ENCODE data around the gene HMX3. TPM values are rescaled to one million over a fixed set of nuclear protein-coding genes. Genes with fewer than 3 reads are reported as not detected.

Gene HMX3
- total RNA-seq (2014; rRNA removed): not detected in 2 replicates
- not detected for polyA plus RNA-seq (2012)

DNA sequence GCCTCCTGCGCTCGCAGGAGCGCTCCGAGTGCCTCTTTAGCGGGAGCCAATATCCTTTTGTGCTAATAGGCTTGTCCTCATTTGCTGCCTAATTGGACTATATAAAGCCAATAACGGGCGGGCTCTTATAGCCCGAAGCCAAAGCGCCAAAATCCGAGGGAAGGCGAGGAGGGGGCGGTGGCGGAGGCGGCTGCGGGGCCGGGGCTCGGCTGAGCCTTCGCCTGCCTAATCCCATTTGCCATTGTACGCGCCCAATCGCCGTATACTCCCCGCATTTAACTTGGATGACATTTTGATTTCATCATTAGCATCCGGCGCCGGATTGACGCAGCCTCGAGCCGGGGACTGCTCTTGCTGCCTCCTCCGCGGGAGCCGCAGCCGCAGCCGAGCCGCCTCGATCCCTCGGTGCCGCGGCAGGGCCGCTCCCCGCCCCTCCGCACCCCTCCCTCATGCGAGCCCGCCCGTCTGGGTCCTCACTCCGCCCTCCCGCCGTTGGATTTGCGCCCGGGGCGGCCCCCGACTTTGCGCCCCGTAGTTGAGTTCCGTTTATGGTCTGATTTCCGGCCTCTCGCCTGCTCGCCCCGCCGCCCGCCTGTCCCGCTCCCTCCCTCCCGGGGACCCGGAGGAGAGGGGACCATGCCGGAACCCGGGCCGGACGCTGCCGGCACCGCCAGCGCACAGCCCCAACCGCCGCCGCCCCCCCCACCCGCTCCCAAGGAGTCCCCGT lies at the start of gene HMX3:
Gene HMX3, plus strand, starts transcription at position 556 of the 727 bp plus-strand sequence. Its CDS starts 81 bp downstream, at position 637.
- no peak for DNase-seq (ENCODE audit: low read depth)

DNA sequence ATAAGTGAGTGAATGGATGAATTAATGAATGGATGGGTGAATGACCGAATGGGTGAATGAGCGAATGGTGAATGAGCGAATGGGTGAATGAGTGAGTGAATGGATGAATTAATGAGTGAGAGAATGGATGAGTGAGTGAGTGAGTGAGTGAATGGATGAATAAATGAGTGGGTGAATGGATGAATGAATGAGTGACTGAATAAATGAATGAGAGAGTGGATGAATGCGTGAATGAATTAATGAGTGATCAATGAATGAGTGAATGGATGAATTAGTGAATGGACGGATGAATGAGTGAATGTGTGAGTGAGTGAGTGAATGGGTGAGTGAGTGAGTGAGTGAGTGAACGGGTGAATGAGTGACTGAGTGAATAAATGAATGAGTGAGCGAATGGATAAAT lies 49.5 kb upstream of the HMX3 start:
- no peak for DNase-seq (ENCODE audit: low read depth)

DNA sequence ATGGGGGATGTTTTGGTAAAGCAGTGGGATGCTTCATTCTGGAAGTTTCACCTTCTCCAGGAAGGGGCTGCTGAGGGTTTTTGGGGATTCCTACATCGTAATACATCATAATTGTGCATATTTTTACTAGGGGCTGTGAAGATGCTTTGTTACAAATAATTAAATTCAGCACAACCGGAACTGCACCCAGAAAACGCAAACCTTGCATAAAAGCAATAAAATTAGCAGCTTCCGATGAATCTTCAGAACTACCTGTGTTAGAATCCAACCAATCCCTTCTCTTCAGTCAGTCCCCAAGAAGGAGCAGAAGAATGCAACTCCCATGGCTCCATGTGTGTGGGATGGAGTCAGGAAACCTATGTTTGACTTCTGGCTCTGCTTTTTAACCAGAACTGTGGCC lies 48.4 kb upstream of the HMX3 start:
- DNase-seq (ENCODE audit: low read depth): no peak

DNA sequence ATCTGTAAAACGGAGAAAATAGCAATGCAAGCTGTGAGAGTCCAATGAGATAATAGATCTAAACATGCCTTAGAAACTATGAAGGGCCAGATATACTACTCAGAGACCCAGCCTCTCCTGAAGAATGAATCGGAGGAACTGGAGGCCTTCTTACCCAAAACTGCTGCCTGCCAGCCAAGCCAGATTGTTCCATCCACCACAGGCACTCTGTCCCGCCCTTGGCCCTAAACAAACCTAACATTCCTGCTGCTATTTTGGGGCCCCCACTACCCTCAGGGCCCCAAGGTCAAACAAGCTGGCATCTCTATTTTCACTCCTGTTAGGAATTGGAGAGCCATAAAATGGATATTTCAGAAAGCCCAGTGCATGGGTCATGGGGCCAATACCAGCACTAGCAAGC lies 48.0 kb upstream of the HMX3 start:
- DNase-seq (ENCODE audit: low read depth): no peak

DNA sequence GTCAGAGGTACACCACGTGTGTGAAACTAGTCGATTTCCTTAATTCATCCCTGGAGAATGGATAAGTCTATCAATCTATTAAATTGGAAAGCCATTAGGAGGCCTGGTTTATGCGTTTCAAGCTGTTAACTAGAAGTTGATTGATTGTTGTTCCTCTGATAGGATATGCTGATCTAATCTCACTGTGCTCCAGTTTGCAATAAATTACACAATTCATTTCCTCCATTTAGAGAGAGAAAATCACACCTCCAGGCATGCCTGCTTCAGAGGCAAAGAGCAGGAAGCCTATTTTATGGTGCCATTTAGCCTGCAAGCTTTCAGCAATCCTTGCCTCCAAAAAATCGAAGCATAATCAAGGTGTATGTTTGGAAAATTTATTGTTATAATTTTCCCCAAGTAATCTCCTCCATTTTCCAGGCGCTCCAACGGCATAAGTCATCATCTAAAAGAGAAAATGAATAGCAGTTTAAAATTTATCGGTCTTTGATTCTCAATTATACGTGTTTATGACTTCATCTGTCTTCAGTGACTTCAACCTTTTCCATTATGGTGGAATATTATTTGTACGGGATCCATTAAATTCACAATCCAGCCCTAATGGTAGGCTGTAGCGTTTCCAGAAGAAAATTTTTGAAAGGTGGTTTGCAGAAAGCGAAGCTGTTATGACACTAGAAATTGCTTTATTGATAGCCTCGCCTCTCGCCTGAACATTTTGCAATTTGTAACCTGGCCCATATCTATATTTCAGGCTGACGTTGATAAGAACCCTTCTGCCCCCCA lies 42.9 kb upstream of the HMX3 start:
- no peak for DNase-seq (ENCODE audit: low read depth)

DNA sequence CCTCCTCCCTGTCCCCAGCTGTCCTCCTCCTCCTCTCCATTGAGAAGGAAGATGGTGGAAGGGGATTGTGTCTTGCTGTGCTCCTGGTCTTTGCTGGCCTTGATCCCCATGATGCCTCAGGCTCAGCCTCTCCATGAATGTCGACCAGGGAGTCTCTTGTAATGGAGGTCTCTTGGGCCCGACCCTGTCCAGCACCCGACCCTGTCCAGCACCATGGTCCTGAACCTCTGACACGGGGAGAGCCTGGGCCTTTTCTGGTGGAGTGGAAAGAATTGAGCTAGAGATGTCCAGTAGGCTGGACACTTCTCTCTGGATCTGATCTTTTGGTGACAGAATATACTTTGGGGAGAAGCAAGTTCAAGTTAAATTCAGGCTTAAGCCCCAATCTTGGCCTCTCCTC lies 42.3 kb upstream of the HMX3 start:
- peak; percentile 2 for DNase-seq (ENCODE audit: low read depth)

DNA sequence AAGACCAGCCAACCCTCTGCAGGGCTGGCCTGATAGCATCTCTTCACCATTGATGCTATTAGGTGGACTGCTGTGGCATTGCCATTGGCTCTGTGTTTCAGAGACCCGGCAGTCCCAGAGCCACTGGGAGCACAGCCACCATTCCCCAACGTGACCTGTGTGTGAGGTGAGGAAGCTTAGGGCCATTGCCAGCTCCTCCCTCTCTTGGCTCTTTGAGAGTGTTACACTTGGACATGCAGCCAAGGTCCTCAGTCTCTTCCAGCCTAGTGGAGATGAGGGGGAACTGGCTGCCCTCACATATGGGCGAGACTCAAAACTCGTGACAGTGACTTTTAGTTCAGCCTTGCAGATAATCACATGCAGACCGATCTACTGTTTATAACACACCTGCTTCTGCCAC lies 39.3 kb upstream of the HMX3 start:
- no peak for DNase-seq (ENCODE audit: low read depth)

DNA sequence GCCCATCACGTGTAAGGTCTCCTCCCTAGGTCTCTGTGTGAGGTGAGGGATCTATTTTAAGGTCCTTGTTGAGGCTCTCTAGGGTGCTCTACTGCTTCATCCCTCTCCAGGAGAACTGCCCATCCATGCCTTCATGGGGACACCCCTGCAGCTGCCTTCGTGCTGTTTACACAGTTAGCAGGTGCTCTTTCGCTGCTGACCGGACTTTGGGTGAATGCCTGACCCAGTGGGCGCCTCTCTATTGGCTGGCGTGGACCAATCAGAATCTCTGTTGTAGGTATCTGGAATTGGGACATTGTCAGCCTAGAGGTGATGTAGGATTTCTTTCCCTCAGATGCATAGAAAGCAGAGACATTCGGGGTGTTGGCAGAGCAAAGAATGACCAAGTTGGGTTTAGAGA lies 38.7 kb upstream of the HMX3 start:
- DNase-seq (ENCODE audit: low read depth): no peak

DNA sequence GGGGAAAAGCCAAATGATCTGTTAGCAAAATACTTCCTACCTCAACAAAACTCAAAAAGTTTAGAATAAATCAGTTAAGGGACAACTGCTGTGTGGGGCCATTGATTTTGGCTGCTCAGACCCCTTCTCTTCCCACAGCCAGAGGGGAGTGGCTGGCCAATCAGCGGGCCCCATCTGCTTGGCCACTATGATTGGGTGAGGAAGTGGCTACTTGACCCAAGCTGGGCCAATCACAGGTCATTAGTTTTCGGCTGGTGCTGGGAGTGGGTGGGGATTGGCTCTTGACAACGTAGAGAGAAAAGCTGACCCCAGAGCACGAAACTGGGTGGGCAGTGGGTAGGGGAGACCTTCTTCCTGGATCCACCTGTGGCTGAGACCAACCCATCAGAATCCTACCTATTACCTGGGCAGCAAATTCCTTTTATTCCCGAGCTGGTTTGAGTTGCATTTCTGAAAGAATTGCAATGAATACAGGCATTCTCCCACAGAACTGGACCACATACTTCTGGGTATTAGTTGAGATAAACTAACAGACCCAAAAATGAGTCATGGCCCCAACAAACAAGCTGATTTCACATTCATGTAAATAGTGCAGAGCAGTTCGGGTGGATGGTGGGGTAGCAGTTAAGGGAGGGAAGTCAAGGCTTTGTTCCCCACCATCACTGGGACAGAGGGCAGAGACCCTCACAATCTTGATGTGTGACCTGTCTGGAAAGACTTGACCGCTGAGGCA lies 35.6 kb upstream of the HMX3 start:
- no peak for DNase-seq (ENCODE audit: low read depth)

DNA sequence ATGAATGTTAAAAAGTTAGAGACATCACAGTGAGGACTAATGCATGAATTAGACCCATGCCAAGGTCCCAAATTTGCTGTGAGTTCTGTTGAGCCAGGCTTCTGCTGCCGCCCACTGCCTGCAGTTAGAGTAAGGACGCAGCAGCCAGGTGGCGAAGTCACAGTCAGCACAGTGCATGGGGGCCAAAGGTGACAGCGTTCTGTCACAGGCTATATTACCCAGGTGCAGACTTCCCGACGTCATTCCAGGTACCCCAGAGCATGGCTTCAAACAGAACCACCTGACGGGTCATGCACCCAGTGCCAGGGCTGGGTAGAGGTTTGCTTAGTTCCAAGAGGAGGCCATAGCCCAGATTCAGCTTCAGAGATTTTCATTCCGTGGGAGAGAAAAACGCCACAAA lies 33.9 kb upstream of the HMX3 start:
- DNase-seq (ENCODE audit: low read depth): no peak

DNA sequence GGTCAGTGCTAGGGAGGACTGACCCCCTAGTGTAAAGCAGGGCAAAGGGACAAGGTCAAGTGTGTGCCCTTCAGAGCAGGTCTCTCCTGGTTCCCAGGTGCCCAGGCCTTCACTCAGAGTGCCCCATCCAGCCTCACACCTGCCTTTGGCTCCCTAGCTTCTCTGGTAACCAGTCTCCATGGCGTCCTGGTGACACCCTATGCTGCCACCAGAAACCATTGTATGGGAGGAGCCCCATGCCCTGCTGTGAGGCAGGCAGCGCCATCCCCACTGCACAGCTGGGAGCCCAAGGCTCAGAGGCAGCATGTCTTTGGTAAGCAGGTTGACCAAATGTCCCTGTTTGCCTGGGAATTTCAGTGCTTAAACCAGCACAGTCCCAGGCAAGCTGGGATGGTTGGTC lies 33.1 kb upstream of the HMX3 start:
- DNase-seq (ENCODE audit: low read depth): no peak

DNA sequence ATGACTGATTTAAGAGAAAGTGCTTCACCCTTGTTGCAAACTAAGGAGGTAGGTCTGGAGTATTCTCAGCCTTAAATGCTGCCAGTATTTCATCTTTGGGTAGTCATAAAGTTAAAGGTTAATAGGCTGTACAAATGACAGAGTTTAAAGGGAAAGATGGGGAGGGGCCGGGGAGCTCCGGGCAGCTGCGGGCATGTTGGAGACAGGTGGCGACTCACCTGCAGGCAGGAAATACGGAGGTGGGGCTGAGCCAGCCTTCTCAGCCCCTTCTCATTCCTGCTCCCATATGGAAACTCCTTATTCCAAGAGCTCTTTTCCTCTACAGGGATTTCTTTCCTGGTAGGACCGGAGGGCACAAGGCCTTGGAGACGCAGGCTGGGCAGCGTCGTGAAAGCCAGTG lies 31.8 kb upstream of the HMX3 start:
- no peak for DNase-seq (ENCODE audit: low read depth)

DNA sequence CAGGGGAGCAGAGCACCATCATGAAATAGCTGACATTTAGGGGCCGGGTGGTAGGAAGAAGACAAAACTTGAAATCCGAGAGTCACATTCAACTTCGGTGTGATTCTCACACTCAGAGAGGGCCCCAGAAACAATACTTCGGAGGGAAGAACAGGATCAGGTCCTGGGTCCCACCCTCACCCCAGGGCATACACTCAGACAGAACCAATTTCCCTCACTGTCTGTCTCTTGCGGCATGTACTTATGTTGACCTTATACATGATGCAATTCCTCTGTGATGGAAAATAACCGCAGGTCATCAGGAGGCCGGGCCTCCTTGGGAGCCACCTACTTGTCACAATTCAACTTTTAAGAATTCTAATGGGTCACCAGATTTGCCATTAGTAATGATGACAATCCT lies 26.3 kb upstream of the HMX3 start:
- DNase-seq (ENCODE audit: low read depth): no peak

DNA sequence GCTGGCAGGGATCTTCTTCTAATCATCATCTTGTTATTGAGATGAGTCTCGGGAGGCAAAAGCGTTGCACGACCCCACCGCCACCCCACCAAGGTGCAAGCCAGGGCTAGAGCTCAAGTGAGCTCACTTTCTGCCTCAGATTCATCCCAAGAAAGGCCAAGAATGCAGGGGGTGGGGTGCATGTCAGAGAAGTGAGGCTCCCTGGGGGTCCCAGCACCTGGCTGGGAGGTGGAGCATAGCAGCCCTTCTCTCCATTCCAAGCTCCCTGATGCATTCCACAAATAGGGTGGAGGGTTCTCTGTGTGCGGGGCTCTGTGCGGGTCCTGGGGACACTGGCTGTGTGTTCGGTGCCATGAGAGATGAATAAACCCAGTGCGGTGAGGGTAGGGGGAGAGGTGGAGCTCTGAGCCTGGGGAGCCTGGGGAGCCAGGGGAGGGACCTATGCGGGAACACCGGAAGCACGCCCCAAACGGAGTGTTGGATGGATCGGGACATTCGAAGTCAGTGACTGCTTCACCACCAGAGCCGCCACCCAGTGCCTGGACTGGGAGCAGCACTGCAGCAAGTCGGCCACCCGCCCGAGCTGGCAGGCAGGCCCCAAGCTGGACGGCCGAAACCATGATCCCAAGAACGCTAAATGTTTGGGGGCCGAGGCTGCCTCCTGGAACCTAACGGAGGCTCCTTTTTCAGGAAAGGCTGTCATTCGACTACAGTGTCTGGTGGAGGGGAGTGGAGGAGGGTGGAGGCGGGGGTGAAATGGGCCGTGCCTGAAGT lies 17.9 kb upstream of the HMX3 start:
- DNase-seq (ENCODE audit: low read depth): no peak

DNA sequence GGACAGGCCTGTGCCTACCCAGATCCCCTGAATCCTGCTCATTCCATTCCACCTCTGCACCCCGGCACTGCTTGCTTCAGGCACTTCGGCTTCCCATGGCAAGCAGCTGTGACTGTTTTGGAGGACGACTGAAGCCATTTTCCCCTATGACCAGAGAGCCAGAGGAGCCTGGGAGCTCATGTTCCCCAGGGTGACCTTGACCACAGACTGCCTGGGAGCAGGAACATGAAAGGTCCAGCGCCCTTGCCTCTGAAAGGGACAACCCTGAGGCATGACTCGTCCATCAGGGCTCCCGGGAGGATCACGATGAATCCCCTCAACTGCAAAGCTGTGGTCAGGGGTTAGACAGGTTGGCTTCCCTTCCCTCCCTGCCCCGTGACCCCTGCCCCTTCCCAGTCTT lies 16.7 kb upstream of the HMX3 start:
- DNase-seq (ENCODE audit: low read depth): no peak

DNA sequence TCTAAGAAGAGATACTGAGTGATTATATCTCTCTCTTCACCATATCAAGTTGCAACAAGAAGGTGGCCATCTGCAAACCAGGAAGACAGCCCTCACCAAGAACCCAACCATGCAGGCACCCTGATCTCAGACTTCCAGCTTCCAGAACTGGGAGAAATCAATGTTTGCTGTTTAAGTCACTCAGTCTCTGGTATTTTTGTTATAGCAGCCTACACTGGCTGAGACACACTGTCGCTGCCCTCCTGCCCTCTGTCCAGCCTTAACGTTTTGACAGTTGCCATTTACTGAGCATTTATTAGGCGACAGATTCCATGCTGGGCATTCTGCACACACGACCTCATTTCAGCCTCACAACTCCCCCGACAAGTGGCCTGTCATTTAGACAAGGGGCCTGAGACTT lies 9.5 kb upstream of the HMX3 start:
- no peak for DNase-seq (ENCODE audit: low read depth)

DNA sequence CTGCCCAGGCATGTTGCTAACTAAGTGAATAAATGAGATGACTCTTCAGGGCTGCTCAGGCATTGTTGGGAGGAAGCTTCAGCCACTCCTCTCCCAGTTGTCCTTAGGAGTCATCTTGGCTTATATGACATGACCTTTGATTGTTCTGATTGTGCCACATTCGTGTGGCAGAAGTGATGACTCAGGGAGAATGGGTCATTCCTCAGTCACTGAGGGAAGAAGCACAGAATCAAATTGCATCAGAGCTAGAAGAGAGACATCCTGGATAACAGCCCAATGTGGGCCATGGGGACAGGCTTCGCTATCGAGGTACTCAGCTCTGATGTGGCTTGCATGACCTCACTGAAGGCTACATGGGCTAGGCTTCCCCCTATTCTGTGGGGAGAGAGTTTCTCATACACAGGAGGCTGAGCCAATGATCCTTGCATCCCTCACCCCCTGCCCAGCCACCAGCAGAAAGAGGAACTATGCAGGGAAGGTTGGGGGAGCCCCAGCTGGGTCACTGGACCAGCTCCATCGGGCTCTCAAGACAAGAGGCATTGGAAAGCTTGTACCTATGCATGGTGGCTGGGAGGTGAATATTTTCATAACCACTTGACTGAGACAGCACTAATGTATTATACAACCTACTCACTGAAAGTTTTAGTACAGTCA lies 6.0 kb upstream of the HMX3 start:
- DNase-seq (ENCODE audit: low read depth): peak; percentile 55

DNA sequence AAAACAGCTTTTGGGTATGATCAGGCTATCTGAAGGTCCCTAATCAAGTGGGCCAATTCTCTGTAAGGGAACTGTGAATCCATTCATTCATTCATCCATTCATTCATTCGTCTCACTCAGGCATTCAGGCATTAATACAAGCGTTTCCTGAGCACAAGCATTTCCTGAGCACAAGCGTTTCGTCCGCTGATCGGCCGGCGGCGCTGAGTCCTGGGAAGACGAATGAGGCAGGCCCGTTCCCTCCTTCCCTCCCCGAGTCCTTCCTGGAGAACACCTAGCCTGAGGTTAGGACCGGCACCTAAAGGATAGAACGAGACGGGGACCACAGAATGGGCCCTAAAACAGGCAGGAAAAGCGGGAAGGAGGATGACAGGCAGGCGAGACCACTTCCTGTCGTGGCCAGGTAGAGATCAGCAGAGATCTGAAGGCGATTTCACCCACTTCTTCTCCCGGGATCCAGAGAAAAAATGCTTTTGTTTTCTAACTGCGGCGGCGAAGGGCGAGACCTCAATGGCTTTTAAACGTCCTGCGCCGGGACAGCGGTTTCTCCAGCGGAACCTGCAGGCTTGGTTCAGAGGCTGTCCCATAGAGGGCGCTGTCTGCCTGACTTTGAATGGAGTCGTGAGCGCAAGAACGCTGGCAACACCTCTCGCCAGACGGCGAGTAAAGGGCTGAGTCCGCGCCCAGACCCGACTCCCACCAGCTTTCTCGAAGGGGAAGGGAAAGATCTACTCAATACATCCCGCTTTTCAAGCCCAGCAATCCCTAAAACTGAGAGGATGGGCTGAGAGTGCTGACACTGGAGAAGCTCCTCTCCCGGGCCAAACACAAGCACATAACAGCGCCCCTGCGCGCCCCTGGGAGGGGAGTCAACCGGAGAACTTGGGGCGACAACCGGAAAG lies 2.9 kb upstream of the HMX3 start:
- DNase-seq (ENCODE audit: low read depth): peak; percentile 75

DNA sequence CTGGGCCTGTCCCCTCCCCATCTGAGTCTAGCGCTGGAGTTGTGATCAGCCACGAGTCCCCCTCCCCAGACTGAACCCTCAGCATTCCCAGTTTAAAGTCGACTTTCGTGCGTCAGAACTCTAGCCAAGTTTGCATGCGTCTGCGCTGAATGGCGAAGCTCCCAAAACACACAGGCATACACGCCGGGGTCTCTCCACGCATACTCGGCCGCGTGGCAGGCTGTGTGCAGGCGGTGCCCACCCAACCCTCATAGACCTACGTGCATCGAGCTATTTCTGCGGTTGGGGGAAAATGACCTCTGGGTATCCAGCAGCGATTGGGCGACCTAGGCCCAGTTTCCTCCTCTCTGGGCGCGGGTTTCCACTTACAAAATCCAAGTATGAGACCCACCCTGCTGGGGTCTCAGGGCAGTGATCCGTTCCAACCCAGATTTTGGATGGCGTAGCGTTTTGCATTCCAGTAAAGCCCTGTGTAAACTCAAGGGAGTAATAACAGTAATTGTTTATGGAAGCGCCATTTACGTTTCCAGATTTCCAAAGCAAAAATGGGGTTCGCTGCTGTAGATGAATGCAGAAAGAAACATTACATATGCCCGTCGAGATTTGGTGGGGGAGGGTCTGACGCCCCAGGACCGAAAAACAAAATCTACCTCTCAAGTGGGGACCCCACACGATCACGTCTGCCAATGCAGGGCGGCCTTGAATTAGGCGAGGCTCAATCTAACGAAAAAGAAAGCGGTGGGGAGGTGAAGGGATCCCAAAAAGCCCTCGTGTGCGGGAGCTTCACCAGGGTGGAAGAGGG lies 2.0 kb upstream of the HMX3 start:
- DNase-seq (ENCODE audit: low read depth): no peak
